Upper lobe of left lung (tissue), 4 donors: Measurements from ENCODE around the gene ADAD2.

ENCODE experiments used
- POLR2A ChIP-seq, 4 donors: fragments of 450-650 bp; IDR thresholded peaks; one replicate each; pipeline ENCODE4 v1.5.1; 2016 to 2017; ENCODE audit warnings: antibody characterized with exemption in 4 of 4, mild to moderate bottlenecking in 2 of 4
- POLR2AphosphoS5 ChIP-seq, 2 donors: sonication (generic); formaldehyde crosslinking; IDR thresholded peaks; one replicate each; pipeline ENCODE4 v1.5.1; 2017; ENCODE audit warnings: antibody characterized with exemption in 2 of 2
- TF ChIP-seq, protein P1 (sequence below), 6 experiments: fragments of 450-650 bp in 4 of 6; fragments of 200-600 bp in 2 of 6; sonication (generic) in 2 of 6; IDR thresholded peaks; one replicate each; pipeline ENCODE4 v1.5.1; 2016 to 2019; ENCODE audit warnings: antibody characterized with exemption in 6 of 6

DNA sequence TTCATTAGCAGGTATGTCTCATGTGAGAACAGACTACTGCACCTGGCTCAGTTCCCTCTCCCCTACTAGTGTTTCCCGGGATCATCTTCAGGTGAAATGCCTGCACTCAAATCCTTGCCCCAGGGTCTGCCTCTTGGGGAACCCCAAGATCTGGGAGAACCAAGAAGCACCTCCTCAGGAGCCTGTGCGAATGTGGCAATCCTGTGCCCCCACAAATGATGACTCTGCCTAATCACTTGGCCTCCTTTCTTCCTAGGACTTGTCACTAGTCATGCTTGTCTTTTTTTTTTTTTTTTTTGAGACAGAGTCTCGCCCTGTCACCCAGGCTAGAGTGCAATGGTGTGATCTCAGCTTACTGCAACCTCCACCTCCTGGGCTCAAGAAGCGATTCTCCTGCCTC lies 21.7 kb downstream of the ADAD2 start:
- TF ChIP-seq, protein P1, sequence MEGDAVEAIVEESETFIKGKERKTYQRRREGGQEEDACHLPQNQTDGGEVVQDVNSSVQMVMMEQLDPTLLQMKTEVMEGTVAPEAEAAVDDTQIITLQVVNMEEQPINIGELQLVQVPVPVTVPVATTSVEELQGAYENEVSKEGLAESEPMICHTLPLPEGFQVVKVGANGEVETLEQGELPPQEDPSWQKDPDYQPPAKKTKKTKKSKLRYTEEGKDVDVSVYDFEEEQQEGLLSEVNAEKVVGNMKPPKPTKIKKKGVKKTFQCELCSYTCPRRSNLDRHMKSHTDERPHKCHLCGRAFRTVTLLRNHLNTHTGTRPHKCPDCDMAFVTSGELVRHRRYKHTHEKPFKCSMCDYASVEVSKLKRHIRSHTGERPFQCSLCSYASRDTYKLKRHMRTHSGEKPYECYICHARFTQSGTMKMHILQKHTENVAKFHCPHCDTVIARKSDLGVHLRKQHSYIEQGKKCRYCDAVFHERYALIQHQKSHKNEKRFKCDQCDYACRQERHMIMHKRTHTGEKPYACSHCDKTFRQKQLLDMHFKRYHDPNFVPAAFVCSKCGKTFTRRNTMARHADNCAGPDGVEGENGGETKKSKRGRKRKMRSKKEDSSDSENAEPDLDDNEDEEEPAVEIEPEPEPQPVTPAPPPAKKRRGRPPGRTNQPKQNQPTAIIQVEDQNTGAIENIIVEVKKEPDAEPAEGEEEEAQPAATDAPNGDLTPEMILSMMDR (IDR thresholded peaks at IDR 0.05), result no peak
- TF ChIP-seq POLR2AphosphoS5 (IDR thresholded peaks at IDR 0.05), result no peak
- no peak for TF ChIP-seq POLR2A (IDR thresholded peaks at IDR 0.05)
